Keratinocyte (primary cell): ENCODE measurements around the gene PNMA6E. TPM values are rescaled to one million over a fixed set of nuclear protein-coding genes. Genes with fewer than 3 reads are reported as not detected.

Experiments used
- DNase-seq: peaks from one replicate; pipeline ENCODE4 v3.0.0-alpha.2; 2011; ENCODE audit warnings: low read depth, missing footprints, low spot score
- FAIRE-seq: peaks from 2 replicates; lab custom pipeline; 2011; peaks lifted over from hg19 to GRCh38; lab: Jason Lieb, UNC
- H2AFZ ChIP-seq: 2 replicates; pipeline ENCODE4 v1.6.0; 2012; ENCODE audit warnings: low read length, control low read depth, inconsistent platforms; ENCODE audit not compliant: control insufficient read depth
- H3K27ac ChIP-seq: 2 replicates; pipeline ENCODE4 v1.5.1; 2011; ENCODE audit warnings: low read length; ENCODE audit not compliant: control insufficient read depth, insufficient read depth
- H3K27me3 ChIP-seq: 3 replicates; pipeline ENCODE4 v1.6.0; 2011; ENCODE audit warnings: low read length; ENCODE audit not compliant: control insufficient read depth, insufficient read depth; ENCODE audit errors: extremely low read depth
- H3K36me3 ChIP-seq, 2 experiments: 2 replicates in 1 of 2; 3 replicates in 1 of 2; pipeline ENCODE4 v1.5.1; 2011; ENCODE audit warnings: low read length in 2 of 2, mild to moderate bottlenecking in 1 of 2; ENCODE audit not compliant: control insufficient read depth in 2 of 2, insufficient read depth in 2 of 2; ENCODE audit errors: extremely low read depth in 1 of 2
- H3K4me1 ChIP-seq: 3 replicates; pipeline ENCODE4 v1.5.1; 2011; ENCODE audit warnings: low read length; ENCODE audit not compliant: control insufficient read depth, insufficient read depth; ENCODE audit errors: extremely low read depth
- H3K4me2 ChIP-seq: 3 replicates; pipeline ENCODE4 v1.6.0; 2011; ENCODE audit warnings: low read depth, low read length; ENCODE audit not compliant: control insufficient read depth, insufficient read depth; ENCODE audit errors: extremely low read depth
- H3K4me3 ChIP-seq, 3 experiments: fragments of 200-600 bp in 1 of 3; sonication (generic) in 1 of 3; 2 replicates in 2 of 3; 3 replicates in 1 of 3; pipeline ENCODE4 v1.5.1; 2011 to 2016; ENCODE audit warnings: low read length in 3 of 3, mild to moderate bottlenecking in 3 of 3, control low read depth in 2 of 3, inconsistent platforms in 1 of 3, low read depth in 1 of 3, mixed read lengths in 1 of 3, mixed run types in 1 of 3, moderate library complexity in 1 of 3; ENCODE audit not compliant: control insufficient read depth in 2 of 3, insufficient read depth in 2 of 3; ENCODE audit errors: extremely low read depth in 1 of 3
- H3K79me2 ChIP-seq: 2 replicates; pipeline ENCODE4 v1.6.0; 2012; ENCODE audit warnings: low read length; ENCODE audit not compliant: control insufficient read depth, insufficient read depth
- H3K9ac ChIP-seq: 3 replicates; pipeline ENCODE4 v1.6.0; 2011; ENCODE audit warnings: low read length; ENCODE audit not compliant: control insufficient read depth, insufficient read depth; ENCODE audit errors: extremely low read depth
- H3K9me1 ChIP-seq: 3 replicates; pipeline ENCODE4 v1.6.0; 2011; ENCODE audit warnings: low read length; ENCODE audit not compliant: control insufficient read depth, insufficient read depth; ENCODE audit errors: extremely low read depth
- H3K9me3 ChIP-seq: 2 replicates; pipeline ENCODE4 v1.5.1; 2012; ENCODE audit warnings: low read depth, low read length; ENCODE audit not compliant: control insufficient read depth
- H4K20me1 ChIP-seq: 3 replicates; pipeline ENCODE4 v1.6.0; 2011; ENCODE audit warnings: low read length; ENCODE audit not compliant: control insufficient read depth, insufficient read depth; ENCODE audit errors: extremely low read depth
- CTCF ChIP-seq, 3 experiments: IDR thresholded peaks in 1 of 3; conservative IDR thresholded peaks in 1 of 3; optimal IDR thresholded peaks in 1 of 3; 2 replicates in 2 of 3; 3 replicates in 1 of 3; pipeline versions ENCODE3 to v1.5.1; 2011; ENCODE audit warnings: low read length in 3 of 3, mild to moderate bottlenecking in 3 of 3, moderate library complexity in 2 of 3, control low read depth in 1 of 3, inconsistent platforms in 1 of 3; ENCODE audit not compliant: insufficient read depth in 2 of 3; ENCODE audit errors: extremely low read depth in 1 of 3
- EZH2 ChIP-seq: IDR thresholded peaks from one replicate; pipeline ENCODE4 v1.6.1; 2012; ENCODE audit warnings: inconsistent platforms, mild to moderate bottlenecking, low read length, moderate library complexity
- dilution Hi-C: fragments of 300-500 bp; cut with MboI; formaldehyde crosslinking; loops from one replicate; pipeline ENCODE4 v1.7.0; 2020; ENCODE audit warnings: low sequenced_read_pairs; ENCODE audit not compliant: extremely low pct_ligation_motif_present
- polyA minus RNA-seq, 3 experiments: library from RNA; depleted of rRNA, polyadenylated mRNA; stranded (reverse); fragments of >200 nt; gene quantifications; 1 replicate in 1 of 3; 2 replicates in 1 of 3; 3 replicates in 1 of 3; pipeline ENCODE4 v1.2.3, GENCODE V29; 2011
- polyA plus RNA-seq, 5 experiments: library from polyadenylated mRNA; depleted of rRNA in 3 of 5; stranded (reverse) in 3 of 5; stranded (forward) in 1 of 5; unstranded in 1 of 5; fragments of >200 nt; gene quantifications; 1 replicate in 1 of 5; 2 replicates in 3 of 5; 3 replicates in 1 of 5; pipeline versions ENCODE4 v1.2.1 to v1.2.3, GENCODE V29; 2011 to 2012; ENCODE audit warnings: missing spikeins in 2 of 5, low read depth in 1 of 5, low replicate concordance in 1 of 5

PNMA6E gene
- polyA plus RNA-seq: not detected in 3 replicates
- not detected for polyA plus RNA-seq (2011; ENCODE audit: low read depth)
- not detected in 2 replicates for polyA plus RNA-seq (2011; cell fraction: cytosol; rRNA removed)
- polyA plus RNA-seq (2011; cell fraction: nucleus; rRNA removed): not detected in 2 replicates
- not detected in 2 replicates for polyA plus RNA-seq (2012; ENCODE audit: low replicate concordance)
- polyA minus RNA-seq: not detected in 3 replicates
- not detected for polyA minus RNA-seq (2011; cell fraction: cytosol; rRNA and poly(A)+ RNA removed)
- polyA minus RNA-seq (2011; cell fraction: nucleus; rRNA and poly(A)+ RNA removed): not detected in 2 replicates

GRCh38 chrX:153401133-153401764, at the start of gene PNMA6E:
Gene PNMA6E, minus strand, starts transcription at chrX:153401350. Its CDS starts 2,501 bp downstream, at chrX:153398849.
- Histone ChIP-seq H3K4me3 (no peak within 1 kb of the TSS), H3K4me1 (no peaks in the 10 kb centered on the region), H4K20me1 (no peaks in the 10 kb centered on the region), H3K9me1 (no peaks in the 10 kb centered on the region), H3K9me3 (no peaks in the 10 kb centered on the region), H3K4me2 (no peak within 1 kb of the TSS), H3K79me2 (no peaks in the 10 kb centered on the region), H3K27me3 (no peaks in the 10 kb centered on the region), H3K36me3 (no peaks in the 10 kb centered on the region), H2AFZ (no peak within 1 kb of the TSS), H3K27ac (no peak within 1 kb of the TSS), H3K9ac (no peak within 1 kb of the TSS)
- FAIRE-seq (no peak), DNase-seq (no peak)
- TF ChIP-seq CTCF (optimal IDR thresholded peaks at IDR 0.05 in 1 of 3, IDR thresholded peaks at IDR 0.05 in 1 of 3, conservative IDR thresholded peaks at IDR 0.05 in 1 of 3; ENCODE audit: extremely low read depth in 1 of 3, insufficient read depth in 2 of 3, low read length in 3 of 3) (no peak), EZH2 (no peak)
- dilution Hi-C loops: no loop called here

GRCh38 chrX:153450949-153451277, 49.8 kb upstream of the PNMA6E start:
- Histone ChIP-seq H3K79me2 (no peaks in the 10 kb centered on the region), H3K9me1 (no peaks in the 10 kb centered on the region), H3K27ac (no peak overlapping the region), H3K4me1 (no peaks in the 10 kb centered on the region), H4K20me1 (no peaks in the 10 kb centered on the region), H2AFZ (no peak overlapping the region), H3K4me2 (no peak overlapping the region), H3K27me3 (no peaks in the 10 kb centered on the region), H3K9ac (no peak overlapping the region), H3K9me3 (no peaks in the 10 kb centered on the region), H3K4me3 (no peak overlapping the region), H3K36me3 (peaks cover 0 to 3% of the 10 kb centered on the region in 2 experiments)
- dilution Hi-C loops: no loop called here
- FAIRE-seq: no peak
- TF ChIP-seq EZH2 (no peak), CTCF (optimal IDR thresholded peaks at IDR 0.05 in 1 of 3, IDR thresholded peaks at IDR 0.05 in 1 of 3, conservative IDR thresholded peaks at IDR 0.05 in 1 of 3; ENCODE audit: extremely low read depth in 1 of 3, insufficient read depth in 2 of 3, low read length in 3 of 3) (no peak)
- DNase-seq: no peak
